HG03469 (cell line): ENCODE measurements around the gene EXO1.

Experiments
- ATAC-seq: cut with Tn5 transposase; IDR thresholded peaks from one replicate; pipeline ENCODE4 v1.9.1; 2021; ENCODE audit warnings: mild to moderate bottlenecking, moderate library complexity, moderate number of reproducible peaks; ENCODE audit not compliant: unreplicated experiment

The EXO1 gene

DNA sequence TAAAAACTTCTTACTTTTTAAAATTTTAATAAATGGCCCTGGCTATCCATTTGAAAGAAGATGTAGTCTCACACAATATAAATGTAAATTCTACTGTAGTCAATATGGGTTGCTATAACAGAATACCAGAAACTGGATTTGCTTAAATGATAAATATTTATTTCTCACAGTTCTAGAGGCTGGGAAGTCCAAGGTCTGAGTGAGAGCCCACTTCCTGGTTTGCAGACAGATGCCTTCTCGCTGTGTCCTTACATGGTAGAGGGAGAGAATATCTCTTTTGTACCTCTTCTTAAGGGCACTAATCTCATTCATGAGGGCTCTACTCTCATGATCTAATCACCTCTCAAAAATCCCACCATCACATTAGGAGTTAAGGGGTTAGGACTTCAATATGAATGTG, 35.2 kb downstream of the EXO1 start:
- no peak for ATAC-seq

DNA sequence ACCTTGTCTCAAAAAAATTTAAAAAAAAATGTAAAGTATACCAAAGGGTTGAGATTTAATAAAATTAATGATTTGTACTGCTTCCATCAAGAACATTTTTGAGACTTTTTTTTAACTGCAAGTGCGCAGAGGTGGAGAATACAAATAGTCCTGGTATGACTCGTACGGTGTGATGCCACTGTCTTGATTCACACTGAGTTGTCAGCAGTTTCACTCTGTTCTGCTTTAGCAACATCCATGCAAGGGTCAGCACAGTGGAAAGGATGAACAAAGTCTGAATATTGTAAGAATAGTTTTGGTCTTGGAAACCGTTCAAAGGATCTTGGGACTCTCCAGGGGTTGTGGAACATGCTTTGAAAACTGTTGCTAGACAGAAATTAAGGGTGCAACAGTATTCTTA, 40.2 kb downstream of the EXO1 start:
- no peak for ATAC-seq

DNA sequence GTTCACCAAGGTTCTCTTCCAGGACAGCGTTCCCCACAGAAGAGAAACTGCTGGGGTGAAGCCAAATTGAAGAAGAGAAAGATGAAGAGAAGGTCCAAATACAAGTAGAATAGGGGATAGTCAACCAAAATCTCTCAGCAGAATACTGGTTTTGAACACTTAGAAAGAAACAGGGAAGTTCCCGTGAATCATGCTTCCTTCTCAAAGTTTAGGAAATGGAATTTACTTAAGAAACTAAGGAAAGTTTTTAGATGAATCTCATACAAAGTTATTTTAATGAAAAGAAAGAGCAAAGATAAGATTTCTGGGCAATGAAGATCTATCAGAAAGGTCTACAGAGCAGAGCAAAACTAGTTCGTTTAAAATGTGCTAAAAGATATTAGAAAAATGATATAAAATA, 43.3 kb downstream of the EXO1 start:
- no peak for ATAC-seq

DNA sequence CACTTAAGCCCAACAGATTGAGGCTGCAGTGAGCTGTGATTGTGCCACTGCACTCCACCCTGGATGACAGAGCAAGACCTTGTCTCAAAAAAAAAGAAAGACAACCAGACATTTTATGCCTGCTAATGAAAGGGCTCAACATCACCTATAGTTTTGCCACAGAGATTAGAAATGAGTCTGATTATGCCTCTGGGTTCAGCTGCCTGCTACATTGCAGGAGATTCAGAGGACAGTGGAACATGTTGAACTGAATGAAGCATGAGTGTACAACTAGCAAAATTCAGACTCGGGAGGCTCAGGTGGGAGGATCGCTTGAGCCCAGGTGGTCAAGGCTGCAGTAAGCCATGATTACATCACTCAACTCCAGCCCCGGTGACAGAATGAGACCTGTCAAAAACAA, 46.0 kb downstream of the EXO1 start:
- ATAC-seq: no peak

DNA sequence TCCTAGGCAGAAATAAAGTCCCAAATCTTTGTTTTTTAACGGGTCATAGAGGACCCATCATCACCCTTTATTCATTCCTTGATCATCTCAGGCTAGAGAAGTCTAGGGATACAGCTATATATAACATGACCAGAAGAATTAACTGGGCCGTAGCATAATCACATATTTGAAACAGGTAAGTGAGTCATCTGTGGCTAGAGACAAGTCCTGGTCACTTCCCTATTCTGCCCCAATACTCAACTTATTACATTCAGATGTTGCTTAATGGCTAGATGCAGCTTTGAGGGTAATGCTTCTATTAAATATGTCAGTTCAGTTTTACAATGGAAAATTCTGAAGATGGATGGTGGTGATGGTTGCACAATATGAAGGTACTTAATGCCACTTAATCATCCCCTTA, 47.0 kb downstream of the EXO1 start:
- peak; percentile 70 for ATAC-seq

DNA sequence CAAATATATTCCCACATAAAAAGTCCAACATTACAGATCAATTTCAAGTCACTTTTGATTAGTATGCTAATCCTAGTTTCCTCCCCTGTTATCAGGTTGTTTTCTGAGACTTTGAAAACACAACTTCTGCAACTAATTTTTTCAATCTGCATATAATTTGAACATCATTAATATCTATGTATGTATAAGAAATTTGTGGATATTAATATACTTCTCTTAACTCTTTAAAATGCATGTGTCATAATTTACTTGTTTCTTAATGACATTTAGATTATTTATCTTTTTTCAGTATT, 48.6 kb downstream of the EXO1 start:
- no peak for ATAC-seq

DNA sequence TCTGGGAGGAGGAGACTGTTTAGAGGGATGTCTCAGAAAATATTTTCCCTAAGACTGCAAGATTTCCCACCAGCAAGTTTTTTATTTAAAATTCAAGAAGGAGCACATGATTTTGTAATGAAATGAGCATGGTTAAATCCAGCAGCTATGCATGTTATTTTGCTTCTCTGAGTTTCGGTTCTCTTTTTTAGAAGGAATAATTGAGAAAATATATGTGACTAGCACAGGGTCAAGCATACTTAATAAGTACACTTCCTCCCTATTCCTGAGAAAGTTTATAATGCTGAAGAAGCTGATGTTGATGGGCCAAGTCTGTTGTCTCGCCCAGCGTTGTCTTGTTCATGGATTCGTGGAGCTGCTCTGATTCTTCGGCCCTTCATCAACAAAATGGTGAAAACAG, 51.2 kb downstream of the EXO1 start:
- peak; percentile 61 for ATAC-seq

DNA sequence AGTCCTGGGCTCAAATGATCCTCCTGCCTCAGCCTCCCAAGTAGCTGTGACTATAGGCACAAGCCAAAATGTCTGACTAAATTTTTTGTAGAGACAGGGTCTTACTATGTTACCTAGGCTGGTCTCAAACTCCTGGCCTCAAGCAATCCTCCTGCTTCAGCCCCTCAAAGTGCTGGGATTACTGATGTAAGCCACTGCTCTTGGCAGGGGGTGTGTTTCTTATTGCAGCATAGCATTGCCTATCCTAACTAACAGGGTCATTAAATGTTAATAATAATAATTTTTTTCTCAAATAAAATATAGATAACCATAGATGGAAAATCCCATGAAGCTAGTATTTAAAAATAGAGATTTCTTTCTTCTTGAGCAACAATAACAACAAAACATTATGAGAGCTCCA, 52.4 kb downstream of the EXO1 start:
- no peak for ATAC-seq

DNA sequence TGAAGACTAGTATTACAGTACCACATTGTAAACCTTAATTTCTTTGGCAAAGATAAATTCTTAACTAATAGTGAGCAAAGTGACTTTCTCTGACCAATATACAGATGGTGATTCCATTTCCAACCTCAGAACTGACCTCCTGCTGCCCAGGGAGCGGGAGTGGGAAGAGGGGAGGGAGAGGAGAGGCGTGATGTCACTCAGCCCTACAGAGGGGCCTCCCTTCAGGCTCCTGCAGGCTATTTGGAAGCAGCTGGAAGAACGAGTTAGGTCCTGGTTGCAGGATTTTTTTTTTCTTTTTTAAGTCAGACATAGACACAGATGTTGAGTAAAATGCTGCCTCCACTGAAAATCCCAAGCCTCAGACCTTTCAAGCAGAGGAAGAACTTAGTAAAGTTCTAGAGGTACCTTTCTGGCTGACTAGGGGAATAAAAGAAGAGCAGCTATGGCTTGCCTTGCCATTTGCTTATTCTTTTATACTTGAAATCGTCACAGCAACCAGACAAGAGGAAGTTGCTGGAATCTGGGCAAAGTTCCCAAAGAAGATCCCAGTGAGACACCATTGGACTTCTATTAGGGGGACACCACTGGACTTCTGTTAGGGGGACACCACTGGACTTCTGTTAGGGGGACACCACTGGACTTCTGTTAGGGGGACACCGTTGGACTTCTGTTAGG, 54.5 kb downstream of the EXO1 start:
- no peak for ATAC-seq

DNA sequence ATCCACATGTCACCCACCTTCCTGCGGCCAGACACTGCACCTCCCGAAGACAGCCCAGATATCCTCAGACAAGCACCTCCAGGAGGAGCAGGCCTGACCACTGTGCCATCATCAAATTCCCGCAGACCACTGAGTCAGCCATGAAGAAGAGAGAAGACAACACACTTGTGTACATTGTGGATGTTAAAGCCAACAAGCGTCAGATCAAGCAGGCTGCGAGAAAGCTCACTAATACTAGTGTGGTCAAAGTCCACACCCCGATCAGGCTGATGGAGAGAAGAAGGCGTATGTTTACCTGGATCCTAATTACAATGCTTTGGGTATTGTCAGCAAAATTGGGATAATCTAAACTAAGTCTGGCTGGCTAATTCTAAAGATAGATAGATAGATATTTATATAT, 68.2 kb downstream of the EXO1 start:
- no peak for ATAC-seq

DNA sequence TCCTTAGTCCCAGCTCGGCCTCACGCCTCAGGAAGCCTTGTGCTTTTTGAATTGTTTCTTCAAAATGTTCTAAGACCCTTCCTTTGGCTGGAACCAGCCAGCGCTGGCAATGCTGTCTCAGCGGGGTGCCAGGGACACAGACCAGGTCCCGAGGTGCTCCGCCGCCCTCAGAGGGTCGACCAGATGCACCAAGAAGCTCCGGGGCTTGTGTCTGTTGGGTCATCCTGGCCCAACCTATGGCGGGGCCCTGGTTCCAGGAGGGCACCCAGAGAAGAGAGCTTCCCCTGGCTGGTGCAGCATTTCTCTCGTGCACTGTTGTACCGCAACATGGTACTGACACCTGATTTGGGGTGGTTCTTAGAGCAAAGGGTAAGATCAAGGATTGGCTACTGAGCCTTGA, 69.5 kb downstream of the EXO1 start:
- no peak for ATAC-seq

DNA sequence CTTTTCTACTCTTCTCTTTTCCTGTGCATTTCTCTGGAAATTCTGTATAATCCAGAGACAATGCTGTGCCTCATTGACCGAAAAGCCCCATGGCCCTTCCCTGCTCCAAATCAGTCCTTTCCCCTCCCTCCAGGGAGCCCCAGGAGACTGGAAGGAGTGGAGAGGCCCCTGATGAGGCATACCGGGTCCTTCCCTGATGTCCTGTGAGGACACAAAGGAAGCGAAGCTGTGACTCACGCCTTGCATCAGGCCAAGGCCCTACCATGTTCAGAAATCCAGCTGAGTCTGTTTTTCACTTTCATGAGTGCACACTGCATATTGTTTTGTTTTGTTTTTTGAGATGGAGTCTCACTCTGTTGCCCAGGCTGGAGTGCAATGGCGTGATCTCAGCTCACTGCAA, 70.9 kb downstream of the EXO1 start:
- no peak for ATAC-seq

DNA sequence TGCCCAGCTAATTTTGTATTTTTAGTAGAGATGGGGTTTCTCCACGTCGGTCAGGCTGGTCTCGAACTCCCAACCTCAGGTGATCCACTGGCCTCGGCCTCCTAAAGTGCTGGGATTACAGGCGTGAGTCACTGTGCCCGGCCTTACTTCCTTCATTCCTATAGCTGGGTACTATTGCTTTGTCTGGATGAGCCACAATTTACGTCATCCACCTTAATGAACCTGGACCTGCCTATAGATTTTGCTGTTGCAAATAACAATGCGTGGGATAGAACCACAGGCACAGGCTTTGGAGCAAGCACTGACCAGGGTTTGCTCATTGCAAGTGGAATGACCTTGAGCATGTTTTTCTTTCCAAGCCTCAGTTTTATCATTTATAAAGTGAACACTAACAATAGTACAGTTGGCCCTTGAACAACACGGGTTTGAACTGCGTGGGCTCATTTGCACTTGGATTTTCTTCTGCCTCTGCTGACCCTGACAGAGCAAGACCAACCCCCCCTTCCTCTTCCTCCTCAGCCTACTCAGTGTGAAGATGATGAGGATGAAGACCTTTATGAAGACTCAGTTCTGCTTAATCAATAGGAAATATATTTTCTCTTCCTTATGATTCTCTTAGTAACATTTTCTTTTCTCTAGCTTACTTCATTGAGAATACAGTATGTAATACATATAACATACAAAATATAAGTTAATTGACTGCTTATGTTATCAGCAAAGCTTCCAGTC, 76.2 kb downstream of the EXO1 start:
- ATAC-seq: no peak

DNA sequence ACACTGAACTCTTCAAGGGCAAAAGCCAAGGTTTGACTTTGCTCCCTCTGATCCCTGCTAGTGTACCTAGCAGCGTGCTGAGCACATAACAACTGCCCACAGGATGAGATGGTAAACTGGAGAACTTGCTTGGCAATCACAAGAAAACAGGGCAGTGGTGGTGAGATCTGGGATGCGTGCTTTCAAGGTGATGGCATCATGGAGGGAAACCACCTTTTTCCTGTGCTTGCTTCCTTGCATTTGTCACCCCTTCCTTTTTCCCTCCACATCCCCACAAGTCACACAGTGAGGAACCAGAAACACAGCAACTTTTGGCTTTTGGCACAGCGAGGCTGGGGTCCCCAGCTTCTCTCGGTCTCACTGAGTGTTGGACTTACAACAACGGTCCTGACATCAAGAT, 78.1 kb downstream of the EXO1 start:
- ATAC-seq: no peak

DNA sequence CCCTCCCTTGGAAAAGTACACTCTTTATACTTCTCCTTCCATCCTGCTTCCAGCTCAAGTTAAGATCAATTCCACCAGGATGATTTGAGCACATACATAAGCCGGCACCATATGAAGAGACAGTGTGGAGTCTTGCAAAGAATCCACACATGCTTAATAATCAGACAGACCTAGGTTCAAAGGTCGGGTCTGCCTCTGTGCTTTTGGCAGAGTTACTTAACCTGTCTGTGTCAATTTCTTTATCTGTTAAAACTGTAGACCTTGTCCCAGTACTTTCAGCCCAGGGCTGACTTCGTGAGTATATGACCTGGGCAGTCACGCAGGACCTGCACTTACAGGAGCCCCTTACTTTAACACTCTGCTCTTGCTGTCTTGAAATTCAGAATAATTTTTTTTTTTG, 79.3 kb downstream of the EXO1 start:
- no peak for ATAC-seq

DNA sequence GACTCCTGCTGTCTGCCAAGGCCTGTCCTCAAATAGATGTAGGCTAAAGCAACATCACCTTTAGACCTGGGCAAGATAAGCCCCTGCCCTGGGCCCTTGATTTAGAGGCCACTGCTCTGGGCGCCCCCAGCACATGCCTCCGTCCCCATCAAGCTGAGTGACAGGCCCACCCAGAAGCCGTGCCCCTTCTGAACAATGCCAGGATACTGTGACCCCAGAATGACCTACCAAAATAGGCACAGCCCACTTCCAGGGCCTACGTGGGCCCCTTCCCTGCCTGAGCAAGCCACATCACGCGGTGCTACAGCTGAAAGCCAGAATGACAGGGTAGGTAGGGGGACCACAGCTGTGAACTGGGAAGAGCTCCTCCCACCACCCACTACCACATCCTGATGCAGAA, 84.8 kb downstream of the EXO1 start:
- no peak for ATAC-seq

DNA sequence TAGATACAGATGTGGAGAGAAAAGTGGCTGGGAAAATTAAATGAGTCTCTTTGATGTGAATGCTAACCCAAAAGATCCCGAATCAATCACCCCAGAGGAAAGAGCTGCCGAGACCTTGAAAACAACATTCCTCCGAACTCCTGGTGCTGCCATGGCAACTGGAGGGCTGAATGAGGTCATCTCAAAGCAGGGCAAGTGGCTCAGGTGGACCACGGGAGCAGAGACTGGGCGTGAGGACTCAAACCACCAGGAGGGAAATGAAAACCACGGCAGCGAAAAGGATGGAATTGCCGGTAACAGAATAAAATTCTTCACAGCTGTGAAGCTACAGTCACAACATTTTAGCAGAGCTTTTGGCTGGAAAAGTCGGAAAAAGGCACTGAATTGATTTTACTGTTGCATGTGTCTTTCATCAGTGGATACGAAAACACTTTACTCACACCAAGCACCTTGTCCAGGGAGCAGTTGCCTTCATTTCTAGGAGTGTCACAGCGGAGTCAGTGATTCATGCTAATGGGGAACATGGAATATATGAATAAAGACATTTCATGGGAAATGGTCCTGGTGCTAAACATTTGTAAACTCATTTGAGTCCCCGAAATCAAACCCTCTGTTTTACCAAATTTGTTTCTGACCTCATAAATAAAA, 86.3 kb downstream of the EXO1 start:
- ATAC-seq: no peak

DNA sequence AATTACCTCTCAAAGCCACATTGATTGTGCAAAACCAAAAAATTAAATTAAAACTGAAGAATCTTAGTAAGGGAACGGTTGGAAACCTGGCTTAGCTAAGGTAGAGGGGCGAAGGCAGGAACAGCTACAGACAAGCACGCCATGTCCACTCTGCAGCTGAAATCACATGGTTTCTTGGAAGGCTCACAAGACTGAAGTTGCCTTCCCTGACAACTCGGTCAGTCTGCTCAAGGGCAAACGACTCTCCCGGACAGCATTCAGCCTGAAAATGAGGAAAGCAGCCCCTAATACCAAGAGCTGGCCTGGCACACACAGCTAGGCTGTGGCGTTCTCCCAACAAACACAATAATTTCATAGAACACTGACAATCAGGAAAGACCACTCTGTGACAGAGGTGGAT, 86.9 kb downstream of the EXO1 start:
- ATAC-seq: no peak
